Skeletal muscle tissue (tissue), 4 donors: ENCODE measurements around the gene ARHGAP10. TPM values are rescaled to one million over a fixed set of nuclear protein-coding genes. Genes with fewer than 3 reads are reported as not detected.
A peak's percentile ranks its signal among the peaks of the same experiment; 100 is the strongest.

Source experiments
- H3K27ac ChIP-seq: one replicate; pipeline ENCODE4 v1.7.0; 2013; ENCODE audit warnings: mild to moderate bottlenecking, low read depth, low read length, inconsistent platforms
- H3K27me3 ChIP-seq, 3 donors: one replicate each; pipeline ENCODE4 v1.7.0; 2013; ENCODE audit warnings: low read length in 3 of 3; ENCODE audit not compliant: control insufficient read depth in 3 of 3, insufficient read depth in 3 of 3
- H3K36me3 ChIP-seq, 3 donors: one replicate each; pipeline ENCODE4 v1.7.0; 2013; ENCODE audit warnings: low read length in 3 of 3; ENCODE audit not compliant: control insufficient read depth in 3 of 3, insufficient read depth in 3 of 3
- H3K4me1 ChIP-seq, 3 donors: one replicate each; pipeline ENCODE4 v1.7.0; 2013; ENCODE audit warnings: low read length in 3 of 3, mild to moderate bottlenecking in 3 of 3; ENCODE audit not compliant: control insufficient read depth in 3 of 3, insufficient read depth in 3 of 3
- H3K4me3 ChIP-seq, 3 donors: one replicate each; pipeline ENCODE4 v1.7.0; 2013; ENCODE audit warnings: low read length in 3 of 3
- H3K9ac ChIP-seq, 3 donors: one replicate each; pipeline ENCODE4 v1.7.0; 2013; ENCODE audit warnings: low read length in 3 of 3, mild to moderate bottlenecking in 3 of 3, moderate library complexity in 2 of 3, low read depth in 1 of 3
- H3K9me3 ChIP-seq, 3 donors: one replicate each; pipeline ENCODE4 v1.7.0; 2013; ENCODE audit warnings: low read length in 3 of 3; ENCODE audit not compliant: control insufficient read depth in 3 of 3
- total RNA-seq: library from RNA; depleted of rRNA; stranded (reverse); fragments of >200 nt; gene quantifications from one replicate; pipeline ENCODE4 v1.2.3, GENCODE V29; 2014
- donor health status: Osteomylitis.

The ARHGAP10 gene, protein sequence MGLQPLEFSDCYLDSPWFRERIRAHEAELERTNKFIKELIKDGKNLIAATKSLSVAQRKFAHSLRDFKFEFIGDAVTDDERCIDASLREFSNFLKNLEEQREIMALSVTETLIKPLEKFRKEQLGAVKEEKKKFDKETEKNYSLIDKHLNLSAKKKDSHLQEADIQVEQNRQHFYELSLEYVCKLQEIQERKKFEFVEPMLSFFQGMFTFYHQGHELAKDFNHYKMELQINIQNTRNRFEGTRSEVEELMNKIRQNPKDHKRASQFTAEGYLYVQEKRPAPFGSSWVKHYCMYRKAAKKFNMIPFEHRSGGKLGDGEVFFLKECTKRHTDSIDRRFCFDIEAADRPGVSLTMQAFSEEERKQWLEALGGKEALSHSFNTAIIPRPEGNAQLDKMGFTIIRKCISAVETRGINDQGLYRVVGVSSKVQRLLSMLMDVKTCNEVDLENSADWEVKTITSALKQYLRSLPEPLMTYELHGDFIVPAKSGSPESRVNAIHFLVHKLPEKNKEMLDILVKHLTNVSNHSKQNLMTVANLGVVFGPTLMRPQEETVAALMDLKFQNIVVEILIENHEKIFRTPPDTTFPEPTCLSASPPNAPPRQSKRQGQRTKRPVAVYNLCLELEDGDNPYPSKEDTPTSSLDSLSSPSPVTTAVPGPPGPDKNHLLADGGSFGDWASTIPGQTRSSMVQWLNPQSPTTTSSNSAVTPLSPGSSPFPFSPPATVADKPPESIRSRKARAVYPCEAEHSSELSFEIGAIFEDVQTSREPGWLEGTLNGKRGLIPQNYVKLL
- total RNA-seq = 88.7 TPM

DNA sequence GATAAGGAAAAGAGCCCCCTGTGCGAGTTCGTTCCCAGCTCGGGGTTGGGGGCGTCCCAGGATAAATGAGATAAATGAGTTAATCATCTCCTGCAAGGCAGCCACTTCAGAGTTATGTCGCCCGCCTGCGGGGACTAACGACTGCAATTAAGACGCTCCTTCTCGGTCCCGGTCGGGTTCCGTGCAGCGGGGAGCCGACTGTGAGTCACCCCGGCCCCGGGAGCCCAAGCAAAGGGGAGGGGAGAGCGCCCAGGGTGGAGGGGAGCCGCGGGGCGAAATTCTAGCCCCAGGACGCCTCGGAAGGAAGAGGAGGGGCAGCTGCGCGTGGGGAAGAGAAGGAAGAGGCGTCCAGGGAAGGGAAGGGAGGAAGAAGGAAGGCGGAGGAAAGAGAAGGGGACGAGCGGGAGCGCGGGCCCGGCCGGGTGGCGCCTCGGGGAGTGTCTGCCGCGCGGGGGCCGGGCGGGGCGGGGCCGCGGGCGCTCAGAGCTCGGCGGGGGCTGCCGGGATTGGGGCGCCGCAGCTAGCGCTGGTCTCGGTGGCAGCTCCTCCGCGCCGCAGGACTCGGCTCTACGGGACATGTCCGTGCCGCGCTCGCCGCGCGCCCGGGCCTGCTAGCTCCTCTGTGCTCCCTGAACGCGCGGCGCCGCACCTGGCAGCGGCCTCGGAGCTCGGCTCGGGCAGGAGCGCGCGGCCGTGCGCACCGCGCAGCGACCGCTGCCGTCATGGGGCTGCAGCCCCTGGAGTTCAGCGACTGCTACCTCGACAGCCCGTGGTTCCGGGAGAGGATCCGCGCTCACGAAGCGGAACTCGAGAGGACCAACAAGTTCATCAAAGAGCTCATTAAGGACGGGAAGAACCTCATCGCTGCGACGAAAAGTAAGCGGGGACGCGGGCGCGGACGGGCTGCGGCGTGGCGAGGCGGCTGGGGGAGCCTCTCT is at the start of gene ARHGAP10:
Gene ARHGAP10, plus strand, starts transcription at position 509 of the 938 bp plus-strand sequence. Its CDS starts 214 bp downstream, at position 723.
- H3K4me3 ChIP-seq = peak within 1 kb of the TSS; percentile 90 to 95 (median 94)
- peaks cover 25 to 40% (median 30%) of the 10 kb centered on the region in 3 donors for H3K4me1 ChIP-seq
- no peaks in the 10 kb centered on the region for H3K9me3 ChIP-seq
- H3K36me3 ChIP-seq = no peaks in the 10 kb centered on the region
- H3K9ac ChIP-seq = peak within 1 kb of the TSS; percentile 93 to 95 (median 95)
- H3K27me3 ChIP-seq = no peaks in the 10 kb centered on the region
- peak within 1 kb of the TSS; percentile 88 for H3K27ac ChIP-seq

DNA sequence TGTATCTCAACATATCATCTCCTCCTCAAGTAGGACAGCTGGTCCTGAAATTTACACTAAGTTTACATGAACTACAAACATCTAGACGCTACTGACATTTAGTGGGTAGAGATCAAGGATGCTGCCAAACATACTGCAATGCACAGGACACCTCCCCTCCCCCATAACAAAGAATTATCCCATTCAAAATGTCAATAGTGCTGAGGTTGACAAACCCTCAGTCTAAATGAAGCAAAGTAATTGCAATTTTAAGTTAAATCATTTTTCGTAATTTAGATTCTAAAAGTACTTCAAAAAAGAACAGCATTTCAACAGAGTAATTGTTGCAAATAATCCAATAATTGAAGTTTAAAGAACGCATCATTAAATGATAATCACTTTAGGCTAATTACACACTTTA is 49.1 kb upstream of the ARHGAP10 start:
- Histone ChIP-seq H3K27ac (no peak overlapping the region), H3K36me3 (peaks cover 0 to 3% (median 0%) of the 10 kb centered on the region in 3 donors)

DNA sequence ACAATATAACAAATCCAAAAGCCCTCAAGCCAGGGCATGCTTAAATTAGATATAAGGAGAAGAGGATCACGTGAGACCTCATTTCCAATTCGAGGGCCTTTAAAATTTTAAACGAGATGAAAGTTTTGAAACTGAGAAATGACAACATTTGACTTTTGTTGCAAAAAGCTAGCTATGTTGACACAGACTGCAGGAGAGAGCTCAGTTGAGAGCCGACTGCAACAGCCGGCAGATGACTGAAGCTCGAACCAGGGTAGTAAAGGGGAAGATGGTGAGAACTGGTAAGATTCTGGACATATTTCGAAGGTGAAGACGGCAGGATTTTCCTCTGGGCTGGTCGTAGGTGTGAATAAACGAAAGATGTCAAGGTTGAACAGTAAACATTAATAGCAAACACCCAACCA is 48.7 kb upstream of the ARHGAP10 start:
- Histone ChIP-seq H3K36me3 (peaks cover 0 to 1% (median 0%) of the 10 kb centered on the region in 3 donors), H3K9ac (peak overlapping the region; percentile 94 to 98 (median 98)), H3K27ac (peak overlapping the region; percentile 93), H3K4me1 (peaks cover 9 to 15% (median 10%) of the 10 kb centered on the region in 3 donors), H3K27me3 (no peaks in the 10 kb centered on the region), H3K9me3 (no peaks in the 10 kb centered on the region), H3K4me3 (peak overlapping the region; percentile 94 to 97 (median 96))

More for the DNA sequence above, 49.1 kb upstream of the ARHGAP10 start:
- Histone ChIP-seq H3K27me3 (no peaks in the 10 kb centered on the region), H3K4me3 (peak overlapping the region; percentile 94 to 97 (median 96)), H3K4me1 (peaks cover 9 to 15% (median 10%) of the 10 kb centered on the region in 3 donors), H3K9ac (peak overlapping the region; percentile 94 to 98 (median 98)), H3K9me3 (no peaks in the 10 kb centered on the region)

DNA sequence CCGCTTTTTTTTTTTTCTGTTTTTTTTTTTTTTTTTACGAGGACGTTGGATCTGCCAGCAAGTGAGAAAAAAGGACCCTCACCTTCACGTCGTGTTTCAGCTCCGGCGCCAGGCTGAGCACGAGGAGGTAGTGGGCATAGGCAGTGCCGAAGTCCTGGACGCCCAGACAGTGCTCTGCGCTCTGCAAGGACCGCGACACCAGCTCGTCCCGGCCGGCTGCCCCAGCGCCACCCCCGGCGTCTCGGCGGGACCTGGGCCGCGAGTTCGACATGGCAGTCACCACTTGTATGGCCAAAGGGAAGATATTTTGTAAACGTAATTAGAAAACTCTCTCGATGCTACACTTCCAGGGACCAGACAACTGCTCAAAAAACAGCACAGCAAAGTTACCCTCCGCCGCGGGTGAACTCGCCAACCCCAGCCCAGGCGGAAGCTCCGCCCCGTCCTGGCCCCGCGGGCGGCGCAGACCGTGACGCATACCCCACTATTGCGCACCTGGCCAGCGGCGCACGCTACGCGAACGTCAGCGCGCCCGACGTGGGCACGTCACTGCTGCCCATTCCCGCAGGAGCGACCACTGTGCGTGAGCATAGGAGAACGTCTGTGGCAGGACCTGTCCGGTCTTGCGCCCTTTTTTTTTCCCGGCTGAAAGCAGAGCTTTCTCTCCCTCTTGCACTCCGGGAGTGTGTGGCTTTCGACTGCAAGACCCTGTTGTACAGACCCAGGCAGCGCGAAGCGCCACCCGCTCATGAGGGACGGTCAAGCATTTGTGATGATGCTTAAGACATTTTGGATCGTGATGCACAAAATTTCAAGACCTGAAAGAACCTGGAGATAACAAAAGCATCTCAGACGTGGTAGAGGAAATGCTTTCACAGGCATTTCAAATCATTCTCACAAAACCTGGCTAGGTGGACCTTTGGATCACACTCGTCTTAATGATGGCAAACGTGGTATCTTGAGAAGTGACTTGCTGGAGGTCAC is 47.9 kb upstream of the ARHGAP10 start, which contains the start of gene PRMT9:
Gene PRMT9, minus strand, starts transcription at position 447 of the 984 bp plus-strand sequence. Its CDS starts 176 bp downstream, at position 271.
- H3K27ac ChIP-seq = peak within 1 kb of the TSS; percentile 93
- H3K4me1 ChIP-seq = peaks cover 9 to 15% (median 10%) of the 10 kb centered on the region in 3 donors
- H3K9ac ChIP-seq = peak within 1 kb of the TSS; percentile 94 to 98 (median 98)
- H3K4me3 ChIP-seq = peak within 1 kb of the TSS; percentile 94 to 97 (median 96)
- no peaks in the 10 kb centered on the region for H3K27me3 ChIP-seq
- H3K9me3 ChIP-seq = no peaks in the 10 kb centered on the region
- no peaks in the 10 kb centered on the region for H3K36me3 ChIP-seq

DNA sequence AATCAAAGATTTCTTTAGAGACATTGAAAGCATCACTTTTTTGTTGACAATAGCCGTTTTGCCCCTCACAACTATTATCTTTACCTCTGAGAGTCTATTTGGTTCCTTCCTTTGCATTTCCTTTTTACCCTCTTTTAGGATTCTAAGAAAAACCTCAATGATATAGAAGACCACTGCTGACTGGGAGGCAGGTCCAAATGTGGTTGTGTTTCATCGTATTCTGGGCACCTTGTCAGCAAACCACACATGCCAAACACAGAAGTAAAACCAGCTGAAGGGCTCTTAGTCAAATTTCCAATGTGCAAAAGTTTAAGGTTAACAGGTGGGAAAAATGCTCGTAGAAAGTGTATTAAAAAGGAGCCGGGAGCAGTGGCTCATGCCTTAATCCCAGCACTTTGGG is 42.8 kb upstream of the ARHGAP10 start:
- no peaks in the 10 kb centered on the region for H3K36me3 ChIP-seq
- H3K27ac ChIP-seq = no peak overlapping the region
- no peaks in the 10 kb centered on the region for H3K9me3 ChIP-seq
- H3K27me3 ChIP-seq = no peaks in the 10 kb centered on the region
- peaks cover 2 to 9% (median 4%) of the 10 kb centered on the region in 3 donors for H3K4me1 ChIP-seq
- H3K4me3 ChIP-seq = no peak overlapping the region
- no peak overlapping the region for H3K9ac ChIP-seq

DNA sequence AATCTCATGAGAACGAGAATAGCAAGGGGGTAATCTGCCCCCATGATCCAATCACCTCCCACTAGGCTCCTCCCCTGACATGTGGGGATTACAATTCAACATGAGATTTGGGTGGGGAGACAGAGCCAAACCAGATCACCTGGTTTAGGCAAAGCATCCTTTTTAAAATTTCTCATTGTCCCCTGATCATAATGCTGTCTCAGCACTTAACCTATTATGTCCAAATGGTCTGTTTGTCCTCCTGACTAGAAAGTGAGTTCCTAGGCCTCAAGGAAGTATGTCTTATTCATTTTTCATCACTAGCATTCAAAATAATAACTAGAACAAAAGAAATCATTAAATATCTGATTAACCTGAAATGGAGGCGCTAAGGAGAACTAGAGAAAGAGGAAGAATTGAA is 40.1 kb upstream of the ARHGAP10 start:
- Histone ChIP-seq H3K36me3 (no peaks in the 10 kb centered on the region), H3K9ac (no peak overlapping the region), H3K4me3 (no peak overlapping the region), H3K27me3 (no peaks in the 10 kb centered on the region), H3K27ac (no peak overlapping the region), H3K4me1 (no peaks in the 10 kb centered on the region), H3K9me3 (no peaks in the 10 kb centered on the region)

DNA sequence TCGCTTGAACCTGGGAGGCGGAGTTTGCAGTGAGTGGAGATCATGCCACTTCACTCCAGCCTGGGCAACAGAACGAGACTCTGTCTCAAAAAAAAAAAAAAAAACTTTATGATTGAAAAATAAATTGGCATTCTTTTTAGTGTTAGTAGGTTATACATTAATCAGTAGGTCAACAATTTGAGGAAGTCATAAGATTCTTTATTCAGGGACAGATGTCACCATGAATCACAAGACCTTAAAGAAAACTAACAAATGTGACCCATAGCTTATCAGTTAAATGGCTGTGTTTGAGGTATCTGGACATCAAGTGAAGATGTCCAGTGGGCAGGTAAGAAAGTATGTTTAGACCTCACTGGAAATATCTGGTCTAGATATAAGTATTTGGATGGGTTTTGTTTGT is 38.7 kb upstream of the ARHGAP10 start:
- Histone ChIP-seq H3K9me3 (no peaks in the 10 kb centered on the region), H3K27ac (no peak overlapping the region), H3K27me3 (no peaks in the 10 kb centered on the region), H3K9ac (no peak overlapping the region), H3K4me1 (no peaks in the 10 kb centered on the region), H3K4me3 (no peak overlapping the region), H3K36me3 (no peaks in the 10 kb centered on the region)

DNA sequence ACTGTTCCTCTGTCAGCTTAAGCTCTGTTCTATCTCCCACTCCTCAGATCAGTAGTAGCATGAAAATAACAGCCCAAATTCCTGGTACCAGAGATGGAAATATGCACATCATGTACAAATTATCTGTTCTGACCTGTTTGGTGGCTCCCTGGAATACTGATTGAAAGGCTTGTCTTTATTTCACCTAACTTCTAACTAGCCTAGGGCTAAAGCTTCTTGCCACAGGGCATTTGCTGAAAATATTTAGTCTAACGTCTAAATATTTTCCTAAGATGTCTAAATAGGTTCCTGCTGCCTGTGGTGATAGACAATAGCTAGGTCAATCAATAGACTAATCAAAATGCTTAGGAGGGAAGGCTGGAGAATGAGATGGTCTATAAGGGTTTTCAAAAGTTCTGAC is 35.0 kb upstream of the ARHGAP10 start:
- Histone ChIP-seq H3K4me1 (no peaks in the 10 kb centered on the region), H3K36me3 (no peaks in the 10 kb centered on the region), H3K4me3 (no peak overlapping the region), H3K9me3 (no peaks in the 10 kb centered on the region), H3K9ac (no peak overlapping the region), H3K27ac (no peak overlapping the region), H3K27me3 (no peaks in the 10 kb centered on the region)
